HT1080 (cell line): Measurements from ENCODE around the gene SUSD4. TPM values are rescaled to one million over a fixed set of nuclear protein-coding genes. Genes with fewer than 3 reads are reported as not detected.
"Not testable (repeated sequence)": the region's sequence is repeated elsewhere in the genome, so short reads cannot be mapped to it uniquely, and the experiment has no call there.

Experiments
- DNase-seq: peaks from one replicate; pipeline ENCODE4 v3.0.0-alpha.2; 2015; ENCODE audit warnings: low read depth
- polyA plus RNA-seq, 2 experiments: library from polyadenylated mRNA; depleted of rRNA; stranded (reverse); fragments of >200 nt; gene quantifications; 2 replicates each; pipeline ENCODE4 v1.2.3, GENCODE V29; 2015
- total RNA-seq: library from RNA; depleted of rRNA; stranded (reverse); fragments of >200 nt; shearing (Covaris generic); gene quantifications from 2 replicates; pipeline ENCODE4 v1.2.3, GENCODE V29; 2014; rRNA removed

Gene SUSD4
- 0.58 and 1.0 TPM in 2 replicates for total RNA-seq
- 3.6 and 4.8 TPM in 2 replicates for polyA plus RNA-seq (2015; cell fraction: cytosol; rRNA removed)
- polyA plus RNA-seq (2015; cell fraction: nucleus; rRNA removed), result 3.6 and 3.8 TPM in 2 replicates

GRCh38 chr1:223363856-223364684 is at the start of gene SUSD4:
Gene SUSD4, minus strand, starts transcription at chr1:223364176. Its CDS starts 751 bp downstream, at chr1:223363425.
- DNase-seq, result no peak

GRCh38 chr1:223413216-223413615 is 49.2 kb upstream of the SUSD4 start:
- no peak for DNase-seq

- DNase-seq, result no peak
These were observed 47.7 kb upstream of the SUSD4 start for GRCh38 chr1:223411710-223412109.

- DNase-seq, result no peak
These were observed 47.3 kb upstream of the SUSD4 start for GRCh38 chr1:223411309-223411708.

- DNase-seq, result no peak
These were observed 46.1 kb upstream of the SUSD4 start for GRCh38 chr1:223410036-223410435.

- no peak for DNase-seq
These were observed 41.5 kb upstream of the SUSD4 start for GRCh38 chr1:223405507-223405906.

- DNase-seq, result no peak
These were observed 39.3 kb upstream of the SUSD4 start for GRCh38 chr1:223403184-223403815.

- DNase-seq, result no peak
These were observed 38.8 kb upstream of the SUSD4 start for GRCh38 chr1:223402790-223403142.

- peak; percentile 64 for DNase-seq
These were observed 38.2 kb upstream of the SUSD4 start for GRCh38 chr1:223401873-223402789.

- not testable (repeated sequence) for DNase-seq
These were observed 35.4 kb upstream of the SUSD4 start for GRCh38 chr1:223399393-223399792.

GRCh38 chr1:223394706-223395105 is 30.7 kb upstream of the SUSD4 start:
- no peak for DNase-seq

- no peak for DNase-seq
These were observed 30.3 kb upstream of the SUSD4 start for GRCh38 chr1:223394242-223394641.

GRCh38 chr1:223393275-223394214 is 29.6 kb upstream of the SUSD4 start, which contains the start of gene CCDC185:
Gene CCDC185, plus strand, starts transcription at chr1:223393415. Its CDS starts 61 bp downstream, at chr1:223393476.
- no peak for DNase-seq

GRCh38 chr1:223390618-223391017 is 26.6 kb upstream of the SUSD4 start:
- no peak for DNase-seq

- DNase-seq, result no peak
These were observed 22.0 kb upstream of the SUSD4 start for GRCh38 chr1:223386013-223386412.

GRCh38 chr1:223378754-223379153 is 14.8 kb upstream of the SUSD4 start:
- no peak for DNase-seq

- no peak for DNase-seq
These were observed 10.2 kb upstream of the SUSD4 start for GRCh38 chr1:223374064-223374610.

- no peak for DNase-seq
These were observed 858 bp upstream of the SUSD4 start for GRCh38 chr1:223364685-223365382.
